Measurements from ENCODE around the gene WDR90.

The WDR90 gene

DNA sequence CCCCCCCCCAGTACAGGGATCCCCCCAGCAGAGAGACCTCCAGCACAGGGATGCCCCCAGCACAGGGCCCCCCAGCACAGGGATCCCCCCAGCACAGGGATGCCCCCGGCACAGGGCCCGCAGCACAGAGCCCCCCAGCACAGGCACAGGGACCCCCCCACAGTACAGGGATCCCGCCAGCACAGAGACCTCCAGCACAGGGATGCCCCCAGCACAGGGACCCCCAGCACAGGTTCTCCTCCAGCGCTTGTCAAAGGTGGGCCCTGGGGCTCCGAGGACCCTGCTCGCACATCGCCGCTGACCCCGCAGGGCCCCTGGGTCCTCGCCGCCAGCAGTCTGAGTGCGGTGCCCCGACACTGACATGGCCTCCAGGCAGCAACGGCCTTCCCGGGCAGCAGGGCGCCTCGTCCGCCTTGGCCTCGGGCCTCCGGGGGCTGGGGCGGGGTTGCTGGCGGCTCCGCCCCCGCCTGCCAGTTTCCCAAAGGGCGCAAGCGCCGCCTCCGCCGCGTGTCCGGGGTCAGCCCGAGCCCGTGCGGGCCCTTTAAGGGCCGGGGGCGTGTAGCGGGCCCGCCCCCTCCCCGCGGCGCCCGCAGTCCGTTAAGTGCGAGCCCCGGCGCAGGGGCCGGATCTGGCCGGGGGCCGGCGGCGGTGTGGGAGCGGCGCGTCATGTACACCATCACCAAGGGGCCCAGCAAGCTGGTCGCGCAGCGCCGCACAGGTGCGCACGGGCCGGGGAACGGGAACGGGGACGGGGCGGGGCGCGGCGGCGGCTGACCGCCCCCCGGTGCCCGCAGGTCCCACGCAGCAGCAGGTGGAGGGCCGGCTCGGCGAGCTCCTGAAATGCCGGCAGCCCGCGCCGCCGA, 7.6 kb upstream of the WDR90 start, which contains the start of gene MCRIP2 (continued):
- TF ChIP-seq, protein P1, sequence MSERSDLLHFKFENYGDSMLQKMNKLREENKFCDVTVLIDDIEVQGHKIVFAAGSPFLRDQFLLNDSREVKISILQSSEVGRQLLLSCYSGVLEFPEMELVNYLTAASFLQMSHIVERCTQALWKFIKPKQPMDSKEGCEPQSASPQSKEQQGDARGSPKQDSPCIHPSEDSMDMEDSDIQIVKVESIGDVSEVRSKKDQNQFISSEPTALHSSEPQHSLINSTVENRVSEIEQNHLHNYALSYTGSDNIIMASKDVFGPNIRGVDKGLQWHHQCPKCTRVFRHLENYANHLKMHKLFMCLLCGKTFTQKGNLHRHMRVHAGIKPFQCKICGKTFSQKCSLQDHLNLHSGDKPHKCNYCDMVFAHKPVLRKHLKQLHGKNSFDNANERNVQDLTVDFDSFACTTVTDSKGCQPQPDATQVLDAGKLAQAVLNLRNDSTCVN (tag by site-specific recombination; optimal IDR thresholded peaks at IDR 0.05), result peak; percentile 41
- TF ChIP-seq GLIS1 (tag by site-specific recombination; IDR thresholded peaks at IDR 0.05) (peak; percentile 99), KLF10 (tag by site-specific recombination; IDR thresholded peaks at IDR 0.05) (peak; percentile 97), SP2 (tag by site-specific recombination; IDR thresholded peaks at IDR 0.05) (peak; percentile 59), ZFHX2 (tag by site-specific recombination; conservative IDR thresholded peaks at IDR 0.05) (peak; percentile 88)
- TF ChIP-seq, protein P2, sequence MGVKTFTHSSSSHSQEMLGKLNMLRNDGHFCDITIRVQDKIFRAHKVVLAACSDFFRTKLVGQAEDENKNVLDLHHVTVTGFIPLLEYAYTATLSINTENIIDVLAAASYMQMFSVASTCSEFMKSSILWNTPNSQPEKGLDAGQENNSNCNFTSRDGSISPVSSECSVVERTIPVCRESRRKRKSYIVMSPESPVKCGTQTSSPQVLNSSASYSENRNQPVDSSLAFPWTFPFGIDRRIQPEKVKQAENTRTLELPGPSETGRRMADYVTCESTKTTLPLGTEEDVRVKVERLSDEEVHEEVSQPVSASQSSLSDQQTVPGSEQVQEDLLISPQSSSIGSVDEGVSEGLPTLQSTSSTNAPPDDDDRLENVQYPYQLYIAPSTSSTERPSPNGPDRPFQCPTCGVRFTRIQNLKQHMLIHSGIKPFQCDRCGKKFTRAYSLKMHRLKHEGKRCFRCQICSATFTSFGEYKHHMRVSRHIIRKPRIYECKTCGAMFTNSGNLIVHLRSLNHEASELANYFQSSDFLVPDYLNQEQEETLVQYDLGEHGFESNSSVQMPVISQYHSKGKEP (tag by site-specific recombination; IDR thresholded peaks at IDR 0.05), result 0 out of 2 replicates have a peak, but pooled peaks have one; percentile 28

DNA sequence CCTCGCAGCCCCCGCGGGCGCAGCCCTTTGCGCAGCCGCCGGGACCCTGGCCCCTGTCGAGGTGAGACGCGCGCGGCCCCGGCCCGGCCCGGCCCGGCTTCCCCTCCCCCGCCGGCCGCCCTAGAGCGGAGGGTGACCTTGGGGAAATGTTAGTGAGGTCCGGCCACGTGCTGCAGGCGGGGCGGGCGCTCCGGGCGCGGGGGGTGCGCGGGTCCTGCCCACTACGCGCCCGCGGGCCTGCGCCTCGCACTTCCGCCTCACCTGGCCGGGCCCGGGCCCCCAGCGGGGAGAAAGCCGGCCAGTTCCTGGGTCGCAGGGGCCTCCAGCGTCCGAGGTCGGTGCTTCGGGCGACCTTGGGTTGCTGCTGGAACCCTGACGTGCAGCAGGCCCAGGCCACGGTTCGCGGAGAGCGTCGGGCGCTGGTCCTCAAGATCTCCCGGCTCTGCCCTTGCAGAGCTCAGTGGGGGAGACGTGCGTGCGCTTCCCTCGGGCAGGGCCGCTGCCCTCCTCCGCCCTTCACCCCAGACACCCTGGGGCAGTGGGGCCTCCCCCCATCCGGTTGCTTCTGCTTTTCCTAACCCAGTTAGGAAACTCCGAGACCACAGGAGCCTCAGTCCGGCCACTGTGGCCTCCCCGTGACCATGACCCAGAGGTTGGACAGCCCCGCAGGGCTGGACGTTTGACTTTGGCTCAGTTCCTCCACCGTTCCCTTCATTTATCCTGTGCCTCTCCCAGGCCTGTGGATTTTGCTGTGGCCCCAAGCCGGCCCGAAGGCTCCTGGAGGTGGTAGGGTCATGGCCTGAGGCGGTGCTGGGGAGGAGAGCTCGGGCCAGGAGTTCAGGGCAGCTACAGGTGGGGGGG, 6.7 kb upstream of the WDR90 start:
- POLR2A ChIA-PET, result interaction anchor here (0.6 kb wide), 1 partner anchor 1175 kb away, joined by 3 read pairs; no protein-coding TSS in a partner anchor
- no peaks in the 10 kb centered on the region for H3K9me3 ChIP-seq (ENCODE audit: control insufficient read depth, insufficient read depth, low read depth, low read length)
- H3K36me3 ChIP-seq (ENCODE audit: control insufficient read depth in 2 of 2, insufficient read depth in 1 of 2, low read length in 2 of 2), result peaks cover 0 to 7% of the 10 kb centered on the region in 2 experiments; a peak in 2 of 3 replicates
- H3K27ac ChIP-seq (ENCODE audit: extremely low read depth, low read depth, low read length), result peak overlapping the region; percentile 66; the same call in 1 of the 2 replicates
- H3K4me3 ChIP-seq (ENCODE audit: low read depth, low read length), result peak overlapping the region; percentile 52
- peaks cover 6% of the 10 kb centered on the region; the same call in 1 of the 2 replicates for H3K4me1 ChIP-seq (ENCODE audit: control insufficient read depth, insufficient read depth, low read length)
- CTCF ChIA-PET, result no interaction called here
- TF ChIP-seq, protein P3, sequence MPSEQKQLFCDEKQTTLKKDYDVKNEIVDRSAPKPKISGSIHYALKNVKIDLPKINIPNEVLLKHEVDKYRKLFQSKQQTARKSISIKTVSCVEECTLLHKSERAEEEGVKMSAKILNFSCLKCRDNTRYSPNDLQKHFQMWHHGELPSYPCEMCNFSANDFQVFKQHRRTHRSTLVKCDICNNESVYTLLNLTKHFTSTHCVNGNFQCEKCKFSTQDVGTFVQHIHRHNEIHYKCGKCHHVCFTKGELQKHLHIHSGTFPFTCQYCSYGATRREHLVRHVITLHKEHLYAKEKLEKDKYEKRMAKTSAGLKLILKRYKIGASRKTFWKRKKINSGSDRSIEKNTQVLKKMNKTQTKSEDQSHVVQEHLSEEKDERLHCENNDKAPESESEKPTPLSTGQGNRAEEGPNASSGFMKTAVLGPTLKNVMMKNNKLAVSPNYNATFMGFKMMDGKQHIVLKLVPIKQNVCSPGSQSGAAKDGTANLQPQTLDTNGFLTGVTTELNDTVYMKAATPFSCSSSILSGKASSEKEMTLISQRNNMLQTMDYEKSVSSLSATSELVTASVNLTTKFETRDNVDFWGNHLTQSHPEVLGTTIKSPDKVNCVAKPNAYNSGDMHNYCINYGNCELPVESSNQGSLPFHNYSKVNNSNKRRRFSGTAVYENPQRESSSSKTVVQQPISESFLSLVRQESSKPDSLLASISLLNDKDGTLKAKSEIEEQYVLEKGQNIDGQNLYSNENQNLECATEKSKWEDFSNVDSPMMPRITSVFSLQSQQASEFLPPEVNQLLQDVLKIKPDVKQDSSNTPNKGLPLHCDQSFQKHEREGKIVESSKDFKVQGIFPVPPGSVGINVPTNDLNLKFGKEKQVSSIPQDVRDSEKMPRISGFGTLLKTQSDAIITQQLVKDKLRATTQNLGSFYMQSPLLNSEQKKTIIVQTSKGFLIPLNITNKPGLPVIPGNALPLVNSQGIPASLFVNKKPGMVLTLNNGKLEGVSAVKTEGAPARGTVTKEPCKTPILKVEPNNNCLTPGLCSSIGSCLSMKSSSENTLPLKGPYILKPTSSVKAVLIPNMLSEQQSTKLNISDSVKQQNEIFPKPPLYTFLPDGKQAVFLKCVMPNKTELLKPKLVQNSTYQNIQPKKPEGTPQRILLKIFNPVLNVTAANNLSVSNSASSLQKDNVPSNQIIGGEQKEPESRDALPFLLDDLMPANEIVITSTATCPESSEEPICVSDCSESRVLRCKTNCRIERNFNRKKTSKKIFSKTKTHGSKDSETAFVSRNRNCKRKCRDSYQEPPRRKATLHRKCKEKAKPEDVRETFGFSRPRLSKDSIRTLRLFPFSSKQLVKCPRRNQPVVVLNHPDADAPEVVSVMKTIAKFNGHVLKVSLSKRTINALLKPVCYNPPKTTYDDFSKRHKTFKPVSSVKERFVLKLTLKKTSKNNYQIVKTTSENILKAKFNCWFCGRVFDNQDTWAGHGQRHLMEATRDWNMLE (tag by site-specific recombination; conservative IDR thresholded peaks at IDR 0.05; ENCODE audit: low read depth), result no peak
- TF ChIP-seq ZNF37A (tag by site-specific recombination; IDR thresholded peaks at IDR 0.05) (no peak), ZNF677 (tag by site-specific recombination; IDR thresholded peaks at IDR 0.05) (0 out of 2 replicates have a peak, but pooled peaks have one; percentile 15), ZNF274 (IDR thresholded peaks at IDR 0.05; ENCODE audit: low read length) (no peak), ZNF274 (tag by site-specific recombination; IDR thresholded peaks at IDR 0.05; ENCODE audit: borderline replicate concordance) (no peak), ZFP37 (tag by site-specific recombination; IDR thresholded peaks at IDR 0.05) (no peak), ZNF133 (tag by site-specific recombination; IDR thresholded peaks at IDR 0.05) (no peak), ZNF843 (tag by site-specific recombination; IDR thresholded peaks at IDR 0.05) (no peak), ZNF423 (tag by site-specific recombination; IDR thresholded peaks at IDR 0.05) (no peak), ZNF621 (tag by site-specific recombination; IDR thresholded peaks at IDR 0.05) (no peak), ZNF560 (tag by site-specific recombination; IDR thresholded peaks at IDR 0.05; ENCODE audit: borderline replicate concordance) (no peak), ZNF366 (tag by site-specific recombination; conservative IDR thresholded peaks at IDR 0.05) (0 out of 2 replicates have a peak, but pooled peaks have one; percentile 30)
- TF ChIP-seq, protein P4, sequence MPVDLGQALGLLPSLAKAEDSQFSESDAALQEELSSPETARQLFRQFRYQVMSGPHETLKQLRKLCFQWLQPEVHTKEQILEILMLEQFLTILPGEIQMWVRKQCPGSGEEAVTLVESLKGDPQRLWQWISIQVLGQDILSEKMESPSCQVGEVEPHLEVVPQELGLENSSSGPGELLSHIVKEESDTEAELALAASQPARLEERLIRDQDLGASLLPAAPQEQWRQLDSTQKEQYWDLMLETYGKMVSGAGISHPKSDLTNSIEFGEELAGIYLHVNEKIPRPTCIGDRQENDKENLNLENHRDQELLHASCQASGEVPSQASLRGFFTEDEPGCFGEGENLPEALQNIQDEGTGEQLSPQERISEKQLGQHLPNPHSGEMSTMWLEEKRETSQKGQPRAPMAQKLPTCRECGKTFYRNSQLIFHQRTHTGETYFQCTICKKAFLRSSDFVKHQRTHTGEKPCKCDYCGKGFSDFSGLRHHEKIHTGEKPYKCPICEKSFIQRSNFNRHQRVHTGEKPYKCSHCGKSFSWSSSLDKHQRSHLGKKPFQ (tag by site-specific recombination; IDR thresholded peaks at IDR 0.05), result no peak
- TF ChIP-seq, protein P5, sequence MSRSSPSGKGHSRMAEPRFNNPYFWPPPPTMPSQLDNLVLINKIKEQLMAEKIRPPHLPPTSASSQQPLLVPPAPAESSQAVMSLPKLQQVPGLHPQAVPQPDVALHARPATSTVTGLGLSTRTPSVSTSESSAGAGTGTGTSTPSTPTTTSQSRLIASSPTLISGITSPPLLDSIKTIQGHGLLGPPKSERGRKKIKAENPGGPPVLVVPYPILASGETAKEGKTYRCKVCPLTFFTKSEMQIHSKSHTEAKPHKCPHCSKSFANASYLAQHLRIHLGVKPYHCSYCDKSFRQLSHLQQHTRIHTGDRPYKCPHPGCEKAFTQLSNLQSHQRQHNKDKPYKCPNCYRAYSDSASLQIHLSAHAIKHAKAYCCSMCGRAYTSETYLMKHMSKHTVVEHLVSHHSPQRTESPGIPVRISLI (tag by site-specific recombination; IDR thresholded peaks at IDR 0.05), result no peak
- TF ChIP-seq, protein P6, sequence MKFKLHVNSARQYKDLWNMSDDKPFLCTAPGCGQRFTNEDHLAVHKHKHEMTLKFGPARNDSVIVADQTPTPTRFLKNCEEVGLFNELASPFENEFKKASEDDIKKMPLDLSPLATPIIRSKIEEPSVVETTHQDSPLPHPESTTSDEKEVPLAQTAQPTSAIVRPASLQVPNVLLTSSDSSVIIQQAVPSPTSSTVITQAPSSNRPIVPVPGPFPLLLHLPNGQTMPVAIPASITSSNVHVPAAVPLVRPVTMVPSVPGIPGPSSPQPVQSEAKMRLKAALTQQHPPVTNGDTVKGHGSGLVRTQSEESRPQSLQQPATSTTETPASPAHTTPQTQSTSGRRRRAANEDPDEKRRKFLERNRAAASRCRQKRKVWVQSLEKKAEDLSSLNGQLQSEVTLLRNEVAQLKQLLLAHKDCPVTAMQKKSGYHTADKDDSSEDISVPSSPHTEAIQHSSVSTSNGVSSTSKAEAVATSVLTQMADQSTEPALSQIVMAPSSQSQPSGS (tag by site-specific recombination; IDR thresholded peaks at IDR 0.05; ENCODE audit: low read depth), result no peak

All from HEK293 (cell line).